K562 (cell line): ENCODE results near the gene ZWINT. TPM values are rescaled to one million over a fixed set of nuclear protein-coding genes. Genes with fewer than 3 reads are reported as not detected.
A peak's percentile ranks its signal among the peaks of the same experiment; 100 is the strongest.

Source experiments
- ADNP ChIP-seq: fragments of 200-800 bp; sonication (Bioruptor generic); IDR thresholded peaks from 2 replicates; pipeline ENCODE4 v1.6.1; 2016; ENCODE audit warnings: missing genetic modification characterization, missing compliant biosample characterization
- BCOR ChIP-seq: fragments of 450-650 bp; IDR thresholded peaks from 2 replicates; pipeline ENCODE4 v1.6.1; 2016
- CBX3 ChIP-seq, 2 experiments: IDR thresholded peaks; 1 replicate in 1 of 2; 2 replicates in 1 of 2; pipeline ENCODE4 v1.6.1; 2012; ENCODE audit warnings: inconsistent platforms in 2 of 2, low read length in 2 of 2, borderline replicate concordance in 1 of 2, control low read depth in 1 of 2
- DIDO1 ChIP-seq: fragments of 450-650 bp; IDR thresholded peaks from 2 replicates; pipeline ENCODE4 v1.6.1; 2016; ENCODE audit warnings: low read depth, missing biosample characterization, missing genetic modification characterization
- DMBX1 ChIP-seq: fragments of 250-450 bp; sonication (Bioruptor Pico); IDR thresholded peaks from 2 replicates; pipeline ENCODE4 v1.8.0; 2022; ENCODE audit warnings: inconsistent platforms, mild to moderate bottlenecking, moderate library complexity, borderline replicate concordance
- ELK3 ChIP-seq: fragments of 450-650 bp; formaldehyde crosslinking; IDR thresholded peaks from 2 replicates; pipeline ENCODE4 v1.4.0; 2020; ENCODE audit warnings: mild to moderate bottlenecking
- HDAC8 ChIP-seq: fragments of 450-650 bp; IDR thresholded peaks from 2 replicates; pipeline ENCODE4 v1.6.1; 2016; ENCODE audit warnings: mild to moderate bottlenecking, missing genetic modification characterization, moderate library complexity, missing compliant biosample characterization
- HLTF ChIP-seq: fragments of 450-650 bp; IDR thresholded peaks from 2 replicates; pipeline ENCODE4 v1.6.1; 2016
- MAFF ChIP-seq: IDR thresholded peaks from 2 replicates; pipeline ENCODE4 v1.6.1; 2012; ENCODE audit warnings: low read length, improper control_type of control experiment
- MAFG ChIP-seq: fragments of 450-650 bp; conservative IDR thresholded peaks from 2 replicates; pipeline ENCODE4 v1.6.1; 2016; ENCODE audit warnings: missing genetic modification characterization, missing compliant biosample characterization
- MEIS2 ChIP-seq: fragments of 450-650 bp; IDR thresholded peaks from 2 replicates; pipeline ENCODE4 v1.6.1; 2014; ENCODE audit warnings: mild to moderate bottlenecking; ENCODE audit not compliant: partially characterized antibody
- MTF1 ChIP-seq: fragments of 250-450 bp; sonication (Bioruptor Pico); IDR thresholded peaks from 2 replicates; pipeline ENCODE4 v1.9.0; 2021; ENCODE audit warnings: moderate library complexity, mild to moderate bottlenecking, inconsistent platforms, borderline replicate concordance
- NFE2L1 ChIP-seq: fragments of 450-650 bp; IDR thresholded peaks from 2 replicates; pipeline ENCODE4 v1.6.1; 2016; ENCODE audit warnings: missing genetic modification characterization, low read depth, mild to moderate bottlenecking, missing compliant biosample characterization, moderate library complexity, borderline replicate concordance
- PBX2 ChIP-seq, 2 experiments: IDR thresholded peaks in 1 of 2; conservative IDR thresholded peaks in 1 of 2; 2 replicates each; pipeline ENCODE4 v1.6.1; 2016; ENCODE audit warnings: low read depth in 2 of 2, mild to moderate bottlenecking in 1 of 2, missing compliant biosample characterization in 1 of 2, missing genetic modification characterization in 1 of 2, moderate library complexity in 1 of 2
- SP1 ChIP-seq: sonication (generic); formaldehyde crosslinking; IDR thresholded peaks from 2 replicates; pipeline ENCODE4 v1.8.1; 2022; ENCODE audit warnings: mild to moderate bottlenecking, missing genetic modification reagents
- SRSF1 ChIP-seq: fragments of 200-400 bp; formaldehyde crosslinking; IDR thresholded peaks from 2 replicates; pipeline ENCODE4 v1.6.1; 2017; ENCODE audit warnings: mild to moderate bottlenecking, low read depth, low read length, moderate library complexity
- STAG1 ChIP-seq: sonication (generic); formaldehyde crosslinking; IDR thresholded peaks from 2 replicates; pipeline ENCODE4 v1.5.0; 2020; ENCODE audit warnings: missing genetic modification reagents, borderline replicate concordance
- TEAD1 ChIP-seq, 2 experiments: fragments of 450-650 bp in 1 of 2; sonication (generic) in 1 of 2; formaldehyde crosslinking; IDR thresholded peaks; 2 replicates each; pipeline versions ENCODE4 v1.4.0 to v1.8.0; 2020 to 2022; ENCODE audit warnings: mild to moderate bottlenecking in 2 of 2, missing genetic modification reagents in 1 of 2
- TRIM25 ChIP-seq: fragments of 450-650 bp; IDR thresholded peaks from 2 replicates; pipeline ENCODE4 v1.7.0; 2016; ENCODE audit warnings: borderline replicate concordance
- ZFP36 ChIP-seq: fragments of 150-350 bp; IDR thresholded peaks from 2 replicates; pipeline ENCODE4 v1.6.1; 2018; ENCODE audit warnings: low read length, low read depth; ENCODE audit not compliant: partially characterized antibody
- ZNF24 ChIP-seq: fragments of 450-650 bp; IDR thresholded peaks from 2 replicates; pipeline ENCODE4 v1.6.1; 2016
- ZNF668 ChIP-seq: fragments of 250-450 bp; sonication (Bioruptor Pico); IDR thresholded peaks from 2 replicates; pipeline ENCODE4 v1.8.0; 2022; ENCODE audit warnings: mild to moderate bottlenecking, inconsistent platforms
- ZSCAN29 ChIP-seq: fragments of 450-650 bp; IDR thresholded peaks from 2 replicates; pipeline ENCODE4 v1.6.1; 2017
- polyA plus RNA-seq, 8 experiments: library from polyadenylated mRNA; depleted of rRNA in 4 of 8; stranded (reverse) in 5 of 8; unstranded in 3 of 8; fragments of >200 nt; fragmentation: Nextera tagmentation in 2 of 8; fragmentation: Illumina TruSeq in 1 of 8; extraction: Ambion mirVana in 2 of 8; extraction: Trizol in 1 of 8; gene quantifications; 2 replicates each; pipeline versions ENCODE4 v1.2.1 to v1.2.3, GENCODE V29; 2011 to 2014; ENCODE audit warnings: inconsistent platforms in 1 of 8, missing spikeins in 1 of 8
- total RNA-seq, 7 experiments: library from RNA; depleted of rRNA in 6 of 7; stranded (reverse); fragments of >200 nt in 6 of 7; fragmentation: Illumina TruSeq in 2 of 7; extraction: Trizol in 2 of 7; gene quantifications; 2 replicates each; pipeline versions ENCODE4 v1.2.1 to v1.2.3, GENCODE V29; 2011 to 2021; ENCODE audit warnings: low replicate concordance in 1 of 7

Gene ZWINT
- total and polyA plus RNA-seq, 9 of the 15 experiments (the other 6 are each of a cell fraction or from before 2014, with no cell fraction given), result 122 to 245 (median 160) TPM

GRCh38 chr10:56370217-56371113 is 9.4 kb upstream of the ZWINT start (continued):
- TF ChIP-seq TRIM25 (no peak), ZSCAN29 (no peak), SRSF1 (no peak), ADNP (tag) (peak; percentile 28; the same call in 1 of the 2 replicates), MAFF (peak; percentile 47; the same call in 1 of the 2 replicates), MEIS2 (peak; percentile 95), MAFG (tag) (peak; percentile 84), NFE2L1 (tag) (no peak), ZNF24 (peak; percentile 48; the same call in 1 of the 2 replicates), HDAC8 (tag) (no peak), BCOR (no peak), TEAD1 (CRISPR knock-in tag; IDR thresholded peaks at IDR 0.05) (peak in 1 of 2 experiments; percentile 64; a peak in 1 of 4 replicates), HLTF (peak; percentile 100), PBX2 (CRISPR knock-in tag; IDR thresholded peaks at IDR 0.05; ENCODE audit: low read depth) (no peak), PBX2 (tag; conservative IDR thresholded peaks at IDR 0.05; ENCODE audit: low read depth) (peak; percentile 84), STAG1 (no peak), ZNF668 (CRISPR knock-in tag) (no peak), SP1 (CRISPR knock-in tag) (0 out of 2 replicates have a peak, but pooled peaks have one; percentile 31), CBX3 (IDR thresholded peaks at IDR 0.05; ENCODE audit: borderline replicate concordance in 1 of 2, low read length in 2 of 2) (peak; percentile 95 to 100), DIDO1 (no peak), DMBX1 (CRISPR knock-in tag) (no peak), ELK3 (CRISPR knock-in tag) (no peak), MTF1 (CRISPR knock-in tag) (no peak), ZFP36 (peak; percentile 8)
